Measurements from ENCODE around the gene CCNB3. TPM values are rescaled to one million over a fixed set of nuclear protein-coding genes. Genes with fewer than 3 reads are reported as not detected.

CCNB3 gene
- total RNA-seq, 1 donor from 2014 or later: 0.48 TPM

DNA sequence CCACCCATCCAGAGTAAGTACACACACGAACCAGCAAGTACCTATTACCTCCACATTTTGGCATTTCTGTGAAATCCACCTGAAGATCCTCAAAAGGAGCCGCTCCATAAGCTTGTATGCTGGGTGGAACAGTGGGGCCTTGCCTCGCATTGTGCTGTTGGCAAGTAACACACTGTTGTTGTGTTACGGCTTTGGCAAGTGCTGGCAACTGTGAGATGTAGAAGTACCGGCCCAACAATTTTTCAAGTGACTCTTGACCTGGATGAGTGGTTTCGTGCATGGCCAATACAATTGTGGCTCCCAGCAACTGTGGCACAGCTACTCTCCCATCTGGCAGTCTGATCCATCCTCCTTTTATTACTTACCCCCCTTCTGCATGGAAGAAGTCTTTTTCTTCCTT, 128.7 kb downstream of the CCNB3 start:
- DNase-seq (ENCODE audit: low spot score): no peak

GRCh38 chrX:50343917-50344316, 139.4 kb downstream of the CCNB3 start:
- DNase-seq (ENCODE audit: low spot score): no peak

- no peak for DNase-seq (ENCODE audit: low spot score)
Measured at GRCh38 chrX:50372966-50373365, 168.4 kb downstream of the CCNB3 start.

DNA sequence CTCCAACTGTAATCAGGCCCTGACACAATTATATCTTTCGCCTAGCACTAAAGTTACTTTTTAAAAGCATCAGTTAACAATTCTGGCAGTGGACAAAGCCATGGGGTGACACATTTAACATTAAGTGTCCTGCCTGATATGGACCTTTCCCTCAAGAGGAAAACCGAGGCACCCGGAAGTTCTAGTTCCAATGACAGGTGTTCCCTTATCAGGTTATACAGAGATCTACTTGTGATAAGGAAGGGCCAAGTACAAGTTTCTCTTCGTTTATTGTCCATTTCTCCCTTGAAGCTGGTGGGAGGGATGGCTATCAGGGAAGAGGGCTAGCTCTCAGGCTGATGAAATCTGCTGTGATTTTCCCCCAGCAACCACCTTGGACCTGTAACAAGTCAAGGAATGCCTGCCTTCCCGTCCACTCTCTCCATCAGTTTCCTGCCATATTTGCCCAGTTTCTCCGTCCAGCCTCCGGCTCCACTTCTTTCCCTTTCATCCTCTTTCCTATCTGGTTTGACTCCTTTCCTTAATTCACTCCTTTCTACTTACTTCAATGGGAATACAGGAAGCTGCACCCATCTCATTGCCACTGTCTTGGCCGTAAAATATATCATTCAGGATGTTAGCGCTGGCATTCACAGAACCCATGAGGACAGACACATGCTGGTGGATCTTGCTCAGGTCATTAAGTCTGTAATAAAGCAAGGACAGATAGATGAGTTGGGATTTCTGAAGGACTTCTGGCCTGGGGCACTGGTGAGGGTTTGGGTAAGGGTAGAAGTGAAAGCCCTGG, 171.1 kb downstream of the CCNB3 start:
- no peak for DNase-seq (ENCODE audit: low spot score)

GRCh38 chrX:50381729-50382415, 177.3 kb downstream of the CCNB3 start:
- DNase-seq (ENCODE audit: low spot score): no peak

DNA sequence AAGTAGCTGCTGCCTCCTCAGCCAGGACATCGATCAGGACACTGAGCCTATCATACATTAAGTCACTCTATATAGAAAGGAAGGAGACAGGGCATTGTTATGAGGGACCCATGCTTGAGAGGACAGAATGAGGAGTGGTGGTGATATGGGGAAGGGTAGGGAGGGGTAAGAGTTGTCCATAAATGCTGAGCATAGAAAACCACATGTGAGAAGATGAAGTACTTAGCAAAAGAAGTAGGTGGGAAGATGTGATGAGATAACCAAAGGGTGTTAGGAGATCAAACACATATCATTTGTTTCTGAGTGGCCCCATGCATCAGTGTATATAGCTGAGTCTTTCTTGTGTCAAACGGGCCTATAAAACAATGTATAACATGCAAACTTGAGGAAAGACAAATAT, 182.0 kb downstream of the CCNB3 start:
- no peak for DNase-seq (ENCODE audit: low spot score)

GRCh38 chrX:50393902-50394301, 189.3 kb downstream of the CCNB3 start:
- DNase-seq (ENCODE audit: low spot score): no peak

Other genes with a start within 250 kb of the CCNB3 start
- gene AKAP4, start 3.8 kb upstream of the CCNB3 start, total RNA-seq: not detected

Data from mesenteric fat pad (tissue), 1 donor.